ENCODE data around the gene KCNN3.

KCNN3 gene

DNA sequence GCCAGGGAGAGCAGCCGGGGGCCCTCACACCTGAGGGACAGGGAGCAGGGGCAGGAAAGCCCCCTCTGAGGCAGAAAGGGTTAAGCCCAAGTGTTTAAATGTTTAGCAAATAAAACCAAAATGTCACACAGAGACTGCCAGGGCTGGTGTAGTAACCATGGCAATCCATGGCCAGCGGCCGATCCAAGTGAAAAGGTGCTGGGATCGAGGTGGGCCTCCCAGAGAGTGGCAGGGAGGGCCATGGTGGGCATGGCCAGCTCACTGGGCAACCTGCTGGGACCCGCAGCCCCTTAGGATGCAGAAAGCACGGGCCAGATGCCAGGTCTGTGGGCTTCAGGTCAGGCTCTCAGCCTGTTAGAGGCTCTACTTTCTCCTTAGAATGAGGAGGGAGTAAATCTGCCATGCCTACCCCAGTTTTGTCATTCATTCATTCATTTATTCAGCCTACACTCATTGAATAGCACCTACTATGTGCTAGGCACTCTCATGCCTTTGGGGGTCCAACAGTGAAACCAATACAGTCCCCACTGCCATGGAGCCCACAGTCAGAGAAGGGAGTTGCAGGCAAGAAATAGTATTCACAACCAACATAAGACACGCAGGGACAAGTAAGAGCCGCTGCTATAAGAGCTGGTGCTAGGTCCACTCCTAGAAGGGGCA, 56.1 kb downstream of the KCNN3 start:
- no peak for DNase-seq

DNA sequence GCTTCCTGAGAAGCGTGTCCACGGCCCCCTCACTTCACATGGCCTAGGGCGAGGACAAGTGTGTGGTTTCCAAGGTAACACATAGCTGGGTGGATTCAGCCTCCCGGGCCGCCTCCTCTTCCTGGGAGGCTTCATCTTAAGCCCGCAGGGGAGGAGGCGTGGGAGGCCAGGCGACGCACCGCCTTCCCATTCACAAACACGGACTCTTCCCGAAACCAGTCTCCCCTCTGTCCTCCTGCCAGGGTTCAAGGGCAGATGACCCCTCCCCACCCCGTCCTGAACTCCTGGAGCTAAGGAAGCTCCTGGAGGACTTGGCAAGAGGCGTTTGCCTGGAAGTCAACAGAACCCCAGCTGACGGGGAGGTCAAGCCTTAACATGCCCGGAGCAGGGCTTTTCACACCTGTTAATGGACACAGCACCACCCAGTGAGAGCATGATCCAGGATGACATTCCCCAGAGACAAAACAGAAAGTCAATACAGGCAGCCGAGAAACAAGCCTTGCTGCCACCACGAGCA, 56.7 kb downstream of the KCNN3 start:
- DNase-seq = no peak

DNA sequence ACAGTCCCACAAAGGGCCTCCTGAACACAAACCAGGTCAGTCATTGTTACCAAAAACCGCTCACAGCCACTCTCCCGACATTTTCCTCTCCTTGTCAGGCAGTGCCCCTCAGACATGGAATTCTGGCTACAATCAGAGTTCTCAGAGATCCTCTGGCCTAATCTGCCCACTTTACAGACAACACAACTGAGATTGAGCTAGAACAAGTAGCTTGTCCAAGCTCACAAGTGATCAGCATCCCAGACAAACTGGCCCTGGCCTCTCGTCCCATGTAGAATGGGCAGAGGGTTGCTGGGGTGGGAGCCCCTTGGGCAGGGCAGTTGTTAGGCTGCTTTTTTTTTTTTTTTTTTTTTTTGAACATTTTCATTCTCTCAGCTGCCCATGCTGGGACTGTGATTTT, 57.2 kb downstream of the KCNN3 start:
- DNase-seq = no peak

DNA sequence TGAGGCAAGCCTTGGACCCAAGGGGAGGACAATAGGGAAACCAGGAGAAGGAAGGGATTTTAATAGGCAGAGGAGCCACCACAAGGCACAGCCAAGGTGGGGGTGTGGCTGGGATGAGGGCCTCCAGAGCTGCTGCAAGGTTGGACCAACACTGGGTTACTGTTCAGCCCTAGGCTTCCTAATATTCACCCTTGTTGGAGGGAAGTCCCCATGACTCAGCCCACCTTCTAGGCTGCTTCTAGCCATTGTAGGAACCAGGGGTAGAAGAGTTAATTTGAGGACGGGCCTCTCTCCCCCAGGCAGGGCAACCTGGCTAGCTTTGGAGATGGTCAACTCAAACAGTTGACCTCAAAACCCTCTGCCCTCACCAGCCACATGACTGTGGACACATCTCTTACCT, 59.5 kb downstream of the KCNN3 start:
- DNase-seq = no peak

DNA sequence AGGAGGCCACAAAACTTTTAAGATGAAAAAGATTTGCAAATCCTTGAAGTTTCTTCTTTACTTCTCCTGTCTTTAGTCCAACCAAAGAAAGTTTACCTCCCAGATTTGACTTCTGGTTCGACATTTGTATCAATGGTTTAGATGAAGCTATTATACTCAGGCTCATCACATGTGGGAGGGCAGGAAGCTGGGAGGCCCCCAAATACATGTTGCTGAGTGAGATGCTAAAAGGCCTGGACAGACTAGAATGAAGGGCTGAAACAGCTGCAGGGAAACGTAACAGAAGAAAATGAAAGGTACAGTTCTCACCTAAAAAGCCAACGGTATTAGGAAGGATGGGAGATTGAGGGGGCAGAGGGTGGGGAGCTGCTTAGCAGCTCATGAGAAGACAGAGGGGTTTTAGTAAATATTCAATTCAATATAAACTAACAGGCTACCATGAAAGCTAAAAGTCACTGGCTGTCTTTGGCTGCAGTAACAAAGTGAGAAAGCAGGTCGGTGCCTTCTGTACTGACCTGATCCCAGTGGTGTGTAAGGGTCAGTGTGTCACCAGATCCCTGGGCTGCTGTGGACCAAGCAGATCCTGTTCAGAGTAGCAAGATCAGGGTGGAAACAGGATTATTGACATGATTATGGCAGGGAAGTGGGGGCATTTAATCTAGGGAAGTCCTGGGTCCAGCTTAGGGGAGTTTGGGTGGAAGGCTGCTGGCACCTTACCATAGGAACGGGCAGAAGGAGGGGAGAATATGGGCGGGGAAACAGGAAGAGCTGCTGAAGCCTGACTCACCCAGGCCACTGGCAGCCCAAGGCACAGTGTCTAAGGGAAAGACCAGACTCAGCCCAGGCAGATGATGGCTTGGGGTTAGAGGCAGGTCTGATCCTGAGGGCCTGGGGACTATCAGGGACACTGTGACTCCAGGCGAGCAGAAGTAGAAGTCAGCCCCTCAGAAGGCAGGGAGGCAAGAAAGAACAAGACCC, 60.4 kb downstream of the KCNN3 start:
- DNase-seq = no peak

DNA sequence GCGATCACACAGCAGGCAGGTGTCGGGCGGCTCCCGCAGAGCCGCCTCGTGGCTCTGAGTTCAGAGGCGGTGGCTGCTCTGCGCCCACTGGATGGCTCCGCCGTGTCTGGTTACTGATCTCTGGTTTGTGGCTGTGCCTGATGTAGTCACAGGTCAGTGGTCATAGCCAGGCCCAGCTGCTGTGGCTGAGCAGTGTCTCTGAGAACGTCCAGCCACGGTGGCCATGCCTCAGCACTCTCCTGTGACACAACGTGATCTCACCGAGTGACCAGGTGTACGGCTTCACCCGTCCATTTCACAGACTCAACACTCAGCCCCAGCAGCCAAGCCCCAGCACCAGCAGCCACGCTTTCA, 61.2 kb downstream of the KCNN3 start:
- DNase-seq = no peak

DNA sequence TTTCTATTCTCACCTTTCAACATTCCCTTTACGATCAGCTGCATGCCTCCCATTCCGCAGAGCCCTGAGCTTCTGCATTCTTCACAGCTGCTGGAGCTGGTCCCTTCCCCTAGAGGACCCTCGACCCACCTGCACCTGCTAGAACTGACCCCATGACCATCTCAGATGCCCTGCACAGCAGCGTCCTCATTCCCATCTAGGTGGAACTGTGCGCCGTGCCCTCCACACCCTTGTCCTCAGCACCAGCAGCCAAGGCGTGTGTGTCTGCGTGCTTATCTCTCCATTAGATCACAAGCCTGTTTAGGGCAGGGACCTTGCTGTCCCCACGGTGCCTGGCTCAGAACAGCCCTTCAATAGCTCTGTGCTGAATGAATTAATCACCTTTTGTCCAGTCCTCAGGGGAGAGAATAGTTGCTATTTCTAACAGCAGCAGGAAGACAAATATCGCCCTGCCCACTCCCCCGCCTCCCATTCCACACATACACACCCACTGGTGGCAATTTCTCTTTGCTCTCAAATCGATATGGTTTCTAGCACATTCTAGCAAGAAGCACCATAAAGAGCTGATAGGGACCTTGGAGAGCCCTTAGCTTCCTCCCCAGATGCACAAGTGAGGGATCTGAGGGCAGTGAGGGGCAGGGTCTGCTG, 61.7 kb downstream of the KCNN3 start:
- DNase-seq = no peak

DNA sequence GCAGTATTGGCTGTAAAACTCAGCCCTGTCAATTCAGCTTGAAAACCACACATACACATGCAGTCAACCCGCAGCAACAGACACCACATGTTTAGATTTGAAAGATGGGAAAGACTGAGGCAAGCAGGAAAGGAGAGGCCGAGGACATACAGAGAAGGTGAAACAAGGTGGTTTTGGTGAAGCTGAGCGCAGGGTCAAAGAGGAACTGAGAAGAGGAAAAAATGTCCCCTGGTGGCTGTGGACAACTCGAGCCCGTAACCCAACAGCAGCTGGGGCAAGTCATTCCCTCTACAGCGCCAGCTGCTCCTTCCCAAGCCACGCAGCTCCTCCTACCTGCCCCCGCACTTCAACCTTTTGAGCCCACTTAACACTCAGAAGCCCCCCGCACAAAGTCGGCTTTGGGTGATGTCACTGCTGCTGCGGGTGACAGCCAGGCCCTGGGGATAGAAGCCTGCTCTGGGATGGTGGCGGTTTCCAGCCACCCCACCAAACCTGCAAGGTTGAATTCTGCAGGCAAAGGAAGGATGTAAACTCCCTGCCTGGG, 63.0 kb downstream of the KCNN3 start:
- DNase-seq = no peak

DNA sequence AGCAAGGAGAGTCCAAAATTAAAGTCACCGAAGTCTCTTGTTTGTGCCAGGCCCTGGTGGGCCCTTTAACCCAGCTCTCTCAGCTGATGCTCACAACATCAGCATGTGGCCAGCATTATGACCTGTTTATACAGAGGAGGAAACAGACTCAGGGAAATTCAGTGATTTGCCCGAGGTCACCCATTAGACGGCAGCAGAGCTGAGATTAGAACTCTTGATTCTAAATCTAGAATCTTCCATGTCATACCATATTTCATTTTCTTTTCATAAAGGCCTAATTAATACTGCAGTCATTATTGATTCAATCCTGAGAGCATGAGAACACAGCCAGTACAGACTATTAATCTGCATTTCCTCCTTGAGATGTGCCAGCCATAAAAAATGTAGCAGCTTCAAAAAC, 63.7 kb downstream of the KCNN3 start:
- no peak for DNase-seq

DNA sequence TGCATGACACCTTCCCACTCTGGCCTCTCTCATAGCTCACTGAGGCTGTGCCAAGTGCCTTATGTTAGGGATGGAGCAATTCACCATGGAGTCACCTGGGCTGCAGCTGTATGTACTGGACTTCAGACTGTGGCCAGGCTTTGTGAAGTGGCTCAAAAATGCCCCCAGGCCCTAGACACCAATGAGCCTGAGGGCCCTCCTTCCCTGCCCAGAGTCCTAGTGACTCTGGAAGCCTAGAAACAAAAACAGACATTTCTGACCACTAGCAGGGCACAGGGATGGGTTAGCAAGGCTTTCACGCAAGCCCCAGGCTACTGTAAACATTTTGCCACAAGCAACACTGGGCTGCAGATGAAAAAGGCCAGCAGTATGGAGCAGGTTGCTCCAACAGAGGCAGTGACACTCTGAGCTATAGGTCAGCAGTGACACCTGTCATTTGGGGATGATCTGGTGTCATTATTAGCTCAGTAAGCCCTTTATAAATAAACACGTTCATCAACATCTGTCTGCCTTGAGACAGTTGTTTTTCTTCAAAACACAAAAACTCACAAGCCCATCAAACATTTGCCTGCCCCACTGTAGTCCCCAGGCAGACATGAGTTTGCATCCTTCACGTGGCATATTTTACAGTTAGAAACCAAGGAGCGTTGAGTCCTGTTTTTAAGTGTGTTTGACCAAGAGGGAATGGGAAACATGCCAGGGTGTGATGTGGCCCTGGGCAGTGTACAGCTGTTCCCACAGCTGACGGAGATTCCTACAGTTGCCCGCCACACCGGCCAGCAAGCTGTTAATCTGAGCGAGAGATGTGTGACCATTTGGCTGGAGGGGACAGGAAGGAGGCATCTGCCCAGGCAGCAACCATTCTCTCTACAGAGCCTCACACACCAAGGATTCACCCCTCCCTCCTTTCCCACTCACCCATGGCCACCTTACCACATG, 66.8 kb downstream of the KCNN3 start:
- DNase-seq = no peak

DNA sequence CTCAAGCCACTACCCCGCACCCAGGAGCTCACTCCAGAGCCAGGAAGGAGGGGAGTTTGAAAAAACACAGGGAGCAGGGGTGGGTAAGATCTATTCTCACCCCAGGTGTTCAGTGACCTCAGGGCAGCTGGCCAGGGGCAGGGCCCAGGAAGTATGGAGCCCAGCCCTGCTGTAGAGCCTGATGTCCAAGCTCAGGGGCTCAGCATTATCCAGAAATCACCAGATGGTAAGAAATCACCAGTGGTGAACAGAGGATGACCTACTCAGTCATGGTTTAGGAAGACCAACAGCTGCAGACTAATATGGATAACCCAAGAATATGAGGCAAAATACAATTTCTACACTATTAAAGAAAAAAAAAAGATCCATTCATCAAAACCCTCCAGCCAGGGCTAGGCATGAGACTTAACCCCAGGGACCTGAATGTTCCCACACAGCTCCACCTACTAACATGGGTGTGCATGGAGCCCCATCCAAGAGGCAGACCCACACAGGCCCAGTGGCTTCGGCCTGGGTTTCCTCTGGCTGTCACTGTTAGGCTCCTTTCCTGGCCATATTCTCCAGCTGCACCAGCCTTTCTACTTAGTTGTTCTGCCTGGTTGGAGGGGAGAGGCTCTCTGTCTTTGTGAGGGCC, 67.6 kb downstream of the KCNN3 start:
- no peak for DNase-seq

DNA sequence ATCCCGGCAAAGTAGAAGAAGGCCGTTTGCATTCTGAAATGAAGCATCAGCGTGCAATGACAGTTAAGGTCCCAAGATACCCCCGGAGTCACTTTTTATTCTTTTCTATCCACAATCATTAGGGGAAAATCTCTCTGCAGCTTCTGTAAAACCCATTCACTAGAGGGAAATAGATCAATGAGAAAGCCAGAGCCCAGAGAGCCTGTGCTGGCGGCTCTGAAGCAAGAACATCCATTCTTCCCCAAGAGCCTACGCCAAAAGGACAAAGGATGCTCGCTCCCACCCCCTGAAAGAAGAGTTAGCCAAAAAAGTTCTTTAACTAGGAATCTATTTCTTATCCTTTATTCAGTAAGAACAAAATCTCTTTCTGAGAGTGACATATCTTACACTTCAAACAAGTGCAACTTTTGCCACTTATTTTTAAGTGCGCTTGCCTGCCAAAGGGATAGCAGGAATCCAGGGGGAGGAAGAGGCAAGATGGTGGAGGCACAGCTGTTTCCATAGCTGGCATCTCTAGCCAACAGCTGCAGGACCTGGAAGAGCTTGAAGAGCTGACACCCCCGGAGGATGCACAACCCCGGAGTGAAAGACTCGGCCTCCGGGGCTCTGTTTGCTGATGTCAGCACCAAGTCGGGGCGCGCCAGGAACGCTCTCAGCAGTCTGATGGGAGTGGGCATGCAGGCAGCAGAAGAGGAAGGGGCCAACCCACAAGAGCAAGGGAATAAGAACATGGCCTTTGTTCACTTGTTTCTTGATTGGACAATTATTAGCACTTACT, 68.7 kb downstream of the KCNN3 start:
- no peak for DNase-seq

DNA sequence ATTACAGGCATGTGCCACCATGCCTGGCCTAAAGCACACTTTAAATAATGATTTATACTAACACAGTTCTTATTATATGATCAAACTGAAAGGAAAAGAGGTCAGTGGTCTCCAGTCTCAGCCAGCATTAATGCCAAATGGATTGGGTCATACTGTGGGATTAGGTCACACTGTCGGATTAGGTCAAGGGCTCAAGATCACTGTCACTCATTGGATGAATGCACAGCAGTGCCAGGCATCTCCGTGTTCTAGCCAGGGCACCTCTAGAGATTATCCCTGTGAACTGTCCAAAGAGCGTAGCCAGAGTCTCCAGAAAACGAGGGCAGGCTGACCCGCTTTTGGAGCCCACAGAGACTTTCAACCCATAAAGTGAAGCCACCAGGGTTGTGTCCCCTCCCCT, 70.9 kb downstream of the KCNN3 start:
- no peak for DNase-seq

DNA sequence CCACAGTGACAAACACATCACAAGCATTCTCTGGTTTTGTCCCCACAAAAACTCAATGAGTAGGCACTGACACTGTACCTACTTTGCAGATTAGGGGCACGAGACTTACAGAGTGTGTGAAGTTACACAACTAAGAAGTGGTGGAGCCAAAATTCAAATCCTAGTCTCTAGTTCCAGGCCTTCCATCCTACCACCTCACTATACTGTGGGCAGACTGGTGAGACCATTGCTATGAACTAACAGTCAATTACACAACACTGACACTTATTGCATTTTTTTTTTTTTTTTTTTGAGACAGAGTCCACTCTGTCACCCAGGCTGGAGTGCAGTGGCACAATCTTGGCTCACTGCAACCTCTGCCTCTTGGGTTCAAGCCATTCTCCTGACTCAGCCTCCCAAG, 71.4 kb downstream of the KCNN3 start:
- DNase-seq = no peak

DNA sequence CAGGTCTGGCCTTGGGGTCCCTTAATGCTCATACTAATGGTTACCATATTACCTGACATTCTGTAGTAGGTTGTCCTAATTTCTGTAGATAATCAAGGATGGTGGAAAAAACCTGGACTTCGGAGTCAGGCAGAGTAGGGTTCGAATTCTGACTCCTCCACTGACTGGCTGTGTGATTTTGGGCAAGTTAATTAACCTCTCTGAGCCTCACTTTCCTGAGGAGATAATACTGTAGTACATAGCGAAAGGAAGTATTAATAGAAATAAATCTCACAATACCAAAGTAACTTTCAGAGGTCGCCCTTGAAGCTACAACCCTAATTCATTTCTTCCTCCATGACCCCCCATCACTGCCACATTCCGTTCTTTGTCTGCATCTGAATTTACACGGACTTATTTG, 72.9 kb downstream of the KCNN3 start:
- no peak for DNase-seq

DNA sequence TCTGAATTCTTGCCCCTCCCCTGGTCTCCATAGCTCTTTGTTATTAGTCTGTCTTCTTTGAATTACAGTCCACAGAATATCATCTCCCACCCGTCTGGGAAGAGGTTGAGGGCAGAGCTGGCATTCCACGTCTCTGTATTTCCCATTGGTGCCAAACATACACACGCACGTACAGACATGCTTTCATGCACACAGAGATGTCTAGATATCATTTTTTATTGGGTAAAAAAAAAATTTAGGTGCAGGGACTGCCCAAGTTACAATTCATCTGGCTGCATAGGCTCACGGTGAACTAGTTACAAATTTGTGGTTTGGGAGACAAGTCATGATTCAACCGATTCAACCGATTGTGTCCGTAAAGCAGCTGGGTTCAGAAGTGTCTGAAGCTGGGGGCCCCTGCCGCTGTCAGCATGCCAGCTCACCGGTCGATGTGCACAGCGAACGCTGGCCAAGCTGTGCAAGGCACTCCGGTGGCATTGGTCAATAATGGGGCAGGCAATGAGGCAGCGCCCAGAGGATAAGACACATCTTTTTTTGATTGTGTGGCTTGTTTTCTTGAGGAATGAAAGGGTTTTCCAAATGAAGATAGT, 73.7 kb downstream of the KCNN3 start:
- DNase-seq = no peak

DNA sequence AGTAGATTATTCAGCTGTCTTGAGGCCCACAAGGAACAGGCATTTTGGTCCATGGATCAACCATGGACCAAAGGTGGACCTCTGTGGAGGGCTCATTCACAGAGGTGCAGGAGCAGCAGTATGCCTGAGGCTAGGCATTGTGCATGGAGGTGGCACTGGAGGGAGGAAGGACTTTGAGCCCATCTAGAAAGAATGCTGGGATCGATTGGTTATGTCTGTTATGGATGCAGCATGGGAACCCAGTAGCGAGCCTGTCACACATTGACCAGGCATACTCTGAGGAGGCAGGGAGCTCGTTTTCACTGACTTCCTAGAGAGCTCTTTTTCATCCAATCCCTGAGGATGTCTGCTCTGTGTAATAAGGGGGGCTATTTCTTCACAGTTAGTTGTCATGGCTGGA, 75.5 kb downstream of the KCNN3 start:
- no peak for DNase-seq

DNA sequence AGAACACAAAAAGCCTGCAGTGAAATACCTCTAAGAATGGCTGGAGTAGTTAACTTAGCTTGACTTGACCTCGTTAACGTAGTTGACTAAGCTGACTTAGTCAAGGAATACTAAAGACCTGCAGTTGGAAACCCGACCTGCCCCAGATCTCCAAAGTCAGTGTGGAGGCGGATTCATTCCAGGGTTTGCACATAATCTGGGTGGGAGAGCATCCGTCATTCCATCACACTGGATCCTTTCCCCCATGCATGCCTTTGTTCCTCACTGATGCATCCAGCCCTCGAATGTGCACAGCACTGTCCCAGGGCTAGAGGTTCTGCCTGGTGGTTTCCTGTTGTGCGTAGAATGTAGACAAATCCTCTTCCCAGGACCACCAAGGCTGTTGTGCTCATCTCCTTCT, 76.4 kb downstream of the KCNN3 start:
- DNase-seq = no peak

DNA sequence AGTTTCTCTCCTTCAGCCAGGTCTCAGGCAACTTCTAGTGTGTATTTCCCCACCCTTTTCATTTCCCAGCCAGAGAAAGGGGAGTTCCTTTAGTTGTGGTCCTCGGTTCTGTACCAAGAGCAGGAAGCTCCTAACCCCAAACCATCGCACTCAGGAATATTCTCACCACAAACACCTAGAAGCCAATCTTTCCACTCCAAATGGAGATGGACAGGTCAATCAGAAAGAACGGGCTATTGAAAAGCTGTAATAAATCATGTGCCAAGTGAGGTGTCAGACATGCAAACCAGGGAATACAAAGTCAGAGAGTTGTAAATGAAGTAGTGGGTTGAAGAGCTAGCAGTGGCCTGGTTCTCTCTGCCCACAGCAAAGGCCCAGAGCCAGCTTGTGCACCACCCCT, 77.2 kb downstream of the KCNN3 start:
- no peak for DNase-seq

All from NCI-H1048 (cell line).